Measurements from ENCODE around the gene CROT. TPM values are rescaled to one million over a fixed set of nuclear protein-coding genes. Genes with fewer than 3 reads are reported as not detected.

The CROT gene
- total and polyA plus RNA-seq, 2 experiments from 2014 or later = 8.9 to 14.0 TPM

DNA sequence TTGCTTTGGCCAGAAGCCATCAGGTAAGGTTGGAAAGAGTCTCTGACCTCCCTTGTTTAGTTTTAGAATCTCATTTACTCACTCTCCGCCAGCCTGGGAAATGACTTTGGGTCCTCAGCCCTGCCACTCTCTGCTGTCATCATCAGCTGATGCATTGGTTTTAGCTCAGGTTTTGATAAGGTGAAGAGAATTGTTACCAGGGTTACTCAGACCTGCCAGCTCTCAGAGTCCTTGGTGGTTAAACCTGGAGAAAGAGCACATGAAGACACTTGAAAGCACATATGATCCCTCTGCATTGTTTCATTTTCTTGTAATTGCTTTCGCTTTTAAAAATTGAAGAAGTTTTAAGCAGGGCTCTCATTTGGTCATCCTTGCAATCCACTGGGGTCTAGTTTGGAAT is 4.0 kb upstream of the CROT start:
- no peaks in the 10 kb centered on the region for H3K79me2 ChIP-seq (replicated peaks; ENCODE audit: insufficient read depth)
- H3K4me1 ChIP-seq (ENCODE audit: insufficient read depth) = peaks cover 24% of the 10 kb centered on the region
- peak overlapping the region; percentile 7; the same call in 1 of the 2 replicates for H3K27ac Mint-ChIP-seq
- peaks cover 4% of the 10 kb centered on the region; the same call in 1 of the 2 replicates for H3K27me3 ChIP-seq (ENCODE audit: insufficient read depth)
- peaks cover 4% of the 10 kb centered on the region for H3K27me3 Mint-ChIP-seq (ENCODE audit: insufficient read depth, low read depth, poor library complexity)
- no peaks in the 10 kb centered on the region for H4K20me1 ChIP-seq (replicated peaks; ENCODE audit: insufficient read depth)
- peaks cover 9% of the 10 kb centered on the region; the same call in 2 of the 3 replicates for H3K36me3 Mint-ChIP-seq (ENCODE audit: low read depth)
- H3K4me3 ChIP-seq = no peak overlapping the region
- H2AFZ ChIP-seq = no peak overlapping the region
- H3K27ac ChIP-seq (ENCODE audit: low read depth) = no peak overlapping the region
- ATAC-seq (no peak), DNase-seq (ENCODE audit: low spot score) (no peak)
- H3K4me3 Mint-ChIP-seq = no peak overlapping the region
- H3K4me1 Mint-ChIP-seq = peaks cover 34% of the 10 kb centered on the region
- TF ChIP-seq ETS1 (IDR thresholded peaks at IDR 0.05) (no peak), CREB1 (CRISPR knock-in tag; IDR thresholded peaks at IDR 0.05; ENCODE audit: low read depth) (no peak), ZNF114 (CRISPR knock-in tag; IDR thresholded peaks at IDR 0.05) (no peak), EZH2phosphoT487 (IDR thresholded peaks at IDR 0.05; ENCODE audit: unreplicated experiment) (no peak), STAT1 (IDR thresholded peaks at IDR 0.05; ENCODE audit: unreplicated experiment) (no peak), EZH2 (IDR thresholded peaks at IDR 0.05; ENCODE audit: low read depth, unreplicated experiment) (no peak), REST (IDR thresholded peaks at IDR 0.05; ENCODE audit: unreplicated experiment) (no peak), JUNB (IDR thresholded peaks at IDR 0.05; ENCODE audit: unreplicated experiment) (no peak), ZNF331 (CRISPR knock-in tag; IDR thresholded peaks at IDR 0.05; ENCODE audit: low read depth) (no peak), CTCF (conservative IDR thresholded peaks at IDR 0.05; ENCODE audit: low read depth in 2 of 2) (no peak), POLR2AphosphoS5 (IDR thresholded peaks at IDR 0.05; ENCODE audit: low read depth) (no peak), NANOG (IDR thresholded peaks at IDR 0.05; ENCODE audit: borderline replicate concordance) (no peak)
- TF ChIP-seq, protein P1, sequence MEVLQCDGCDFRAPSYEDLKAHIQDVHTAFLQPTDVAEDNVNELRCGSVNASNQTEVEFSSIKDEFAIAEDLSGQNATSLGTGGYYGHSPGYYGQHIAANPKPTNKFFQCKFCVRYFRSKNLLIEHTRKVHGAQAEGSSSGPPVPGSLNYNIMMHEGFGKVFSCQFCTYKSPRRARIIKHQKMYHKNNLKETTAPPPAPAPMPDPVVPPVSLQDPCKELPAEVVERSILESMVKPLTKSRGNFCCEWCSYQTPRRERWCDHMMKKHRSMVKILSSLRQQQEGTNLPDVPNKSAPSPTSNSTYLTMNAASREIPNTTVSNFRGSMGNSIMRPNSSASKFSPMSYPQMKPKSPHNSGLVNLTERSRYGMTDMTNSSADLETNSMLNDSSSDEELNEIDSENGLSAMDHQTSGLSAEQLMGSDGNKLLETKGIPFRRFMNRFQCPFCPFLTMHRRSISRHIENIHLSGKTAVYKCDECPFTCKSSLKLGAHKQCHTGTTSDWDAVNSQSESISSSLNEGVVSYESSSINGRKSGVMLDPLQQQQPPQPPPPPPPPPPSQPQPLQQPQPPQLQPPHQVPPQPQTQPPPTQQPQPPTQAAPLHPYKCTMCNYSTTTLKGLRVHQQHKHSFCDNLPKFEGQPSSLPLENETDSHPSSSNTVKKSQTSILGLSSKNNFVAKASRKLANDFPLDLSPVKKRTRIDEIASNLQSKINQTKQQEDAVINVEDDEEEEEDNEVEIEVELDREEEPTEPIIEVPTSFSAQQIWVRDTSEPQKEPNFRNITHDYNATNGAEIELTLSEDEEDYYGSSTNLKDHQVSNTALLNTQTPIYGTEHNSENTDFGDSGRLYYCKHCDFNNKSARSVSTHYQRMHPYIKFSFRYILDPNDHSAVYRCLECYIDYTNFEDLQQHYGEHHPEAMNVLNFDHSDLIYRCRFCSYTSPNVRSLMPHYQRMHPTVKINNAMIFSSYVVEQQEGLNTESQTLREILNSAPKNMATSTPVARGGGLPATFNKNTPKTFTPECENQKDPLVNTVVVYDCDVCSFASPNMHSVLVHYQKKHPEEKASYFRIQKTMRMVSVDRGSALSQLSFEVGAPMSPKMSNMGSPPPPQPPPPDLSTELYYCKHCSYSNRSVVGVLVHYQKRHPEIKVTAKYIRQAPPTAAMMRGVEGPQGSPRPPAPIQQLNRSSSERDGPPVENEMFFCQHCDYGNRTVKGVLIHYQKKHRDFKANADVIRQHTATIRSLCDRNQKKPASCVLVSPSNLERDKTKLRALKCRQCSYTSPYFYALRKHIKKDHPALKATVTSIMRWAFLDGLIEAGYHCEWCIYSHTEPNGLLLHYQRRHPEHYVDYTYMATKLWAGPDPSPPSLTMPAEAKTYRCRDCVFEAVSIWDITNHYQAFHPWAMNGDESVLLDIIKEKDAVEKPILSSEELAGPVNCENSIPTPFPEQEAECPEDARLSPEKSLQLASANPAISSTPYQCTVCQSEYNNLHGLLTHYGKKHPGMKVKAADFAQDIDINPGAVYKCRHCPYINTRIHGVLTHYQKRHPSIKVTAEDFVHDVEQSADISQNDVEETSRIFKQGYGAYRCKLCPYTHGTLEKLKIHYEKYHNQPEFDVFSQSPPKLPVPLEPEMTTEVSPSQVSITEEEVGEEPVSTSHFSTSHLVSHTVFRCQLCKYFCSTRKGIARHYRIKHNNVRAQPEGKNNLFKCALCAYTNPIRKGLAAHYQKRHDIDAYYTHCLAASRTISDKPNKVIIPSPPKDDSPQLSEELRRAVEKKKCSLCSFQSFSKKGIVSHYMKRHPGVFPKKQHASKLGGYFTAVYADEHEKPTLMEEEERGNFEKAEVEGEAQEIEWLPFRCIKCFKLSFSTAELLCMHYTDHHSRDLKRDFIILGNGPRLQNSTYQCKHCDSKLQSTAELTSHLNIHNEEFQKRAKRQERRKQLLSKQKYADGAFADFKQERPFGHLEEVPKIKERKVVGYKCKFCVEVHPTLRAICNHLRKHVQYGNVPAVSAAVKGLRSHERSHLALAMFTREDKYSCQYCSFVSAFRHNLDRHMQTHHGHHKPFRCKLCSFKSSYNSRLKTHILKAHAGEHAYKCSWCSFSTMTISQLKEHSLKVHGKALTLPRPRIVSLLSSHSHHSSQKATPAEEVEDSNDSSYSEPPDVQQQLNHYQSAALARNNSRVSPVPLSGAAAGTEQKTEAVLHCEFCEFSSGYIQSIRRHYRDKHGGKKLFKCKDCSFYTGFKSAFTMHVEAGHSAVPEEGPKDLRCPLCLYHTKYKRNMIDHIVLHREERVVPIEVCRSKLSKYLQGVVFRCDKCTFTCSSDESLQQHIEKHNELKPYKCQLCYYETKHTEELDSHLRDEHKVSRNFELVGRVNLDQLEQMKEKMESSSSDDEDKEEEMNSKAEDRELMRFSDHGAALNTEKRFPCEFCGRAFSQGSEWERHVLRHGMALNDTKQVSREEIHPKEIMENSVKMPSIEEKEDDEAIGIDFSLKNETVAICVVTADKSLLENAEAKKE (CRISPR knock-in tag; IDR thresholded peaks at IDR 0.05) = no peak
- H3K4me2 ChIP-seq = no peak overlapping the region
- H3K36me3 ChIP-seq (ENCODE audit: insufficient read depth) = no peaks in the 10 kb centered on the region
- no peaks in the 10 kb centered on the region for H3K9me2 ChIP-seq (ENCODE audit: insufficient read depth)
- H3K9me3 Mint-ChIP-seq = no peaks in the 10 kb centered on the region
- H3F3A ChIP-seq (replicated peaks; ENCODE audit: low read depth) = no peaks in the 10 kb centered on the region

Data from GM23338 (cell line).